ENCODE measurements around the gene ANKIB1. TPM values are rescaled to one million over a fixed set of nuclear protein-coding genes. Genes with fewer than 3 reads are reported as not detected.

ANKIB1 gene
- total RNA-seq, 1 donor from 2014 or later: 52.1 TPM

DNA sequence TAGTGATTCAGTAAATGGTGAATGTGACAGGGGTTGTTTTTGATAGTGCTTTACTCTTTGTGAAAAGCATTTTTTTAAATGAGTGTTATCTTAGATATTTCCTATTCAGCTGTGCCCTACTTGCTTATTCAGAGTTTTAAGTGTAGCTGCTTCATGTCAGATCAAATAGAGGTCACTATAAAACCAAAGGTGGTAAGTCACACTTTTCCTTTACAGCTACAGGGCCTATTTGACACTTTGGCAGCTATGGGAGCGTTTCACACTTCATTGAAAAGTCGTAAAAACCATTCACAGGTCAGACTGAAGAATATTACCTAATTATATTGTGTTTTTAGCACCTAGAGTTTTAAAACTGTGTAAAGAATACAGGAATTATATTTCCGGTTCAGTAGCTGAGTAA is 67.3 kb downstream of the ANKIB1 start:
- Histone ChIP-seq H2AFZ (replicated peaks) (no peak overlapping the region), H3K27me3 (no peaks in the 10 kb centered on the region), H4K20me1 (ENCODE audit: low read depth) (no peaks in the 10 kb centered on the region), H3K9ac (no peak overlapping the region), H3K4me1 (peaks cover 4% of the 10 kb centered on the region), H3F3A (ENCODE audit: low read depth) (no peaks in the 10 kb centered on the region), H3K36me3 (no peaks in the 10 kb centered on the region), H3K9me3 (ENCODE audit: low read depth) (no peaks in the 10 kb centered on the region), H3K4me2 (no peak overlapping the region), H3K79me2 (ENCODE audit: low read depth) (no peaks in the 10 kb centered on the region), H3K4me3 (no peak overlapping the region), H3K27ac (no peak overlapping the region)
- DNase-seq (ENCODE audit: low spot score): no peak
- no peak for TF ChIP-seq EZH2 (IDR thresholded peaks at IDR 0.05)
- no peak for TF ChIP-seq EZH2phosphoT487 (IDR thresholded peaks at IDR 0.05)
- TF ChIP-seq, protein P1, sequence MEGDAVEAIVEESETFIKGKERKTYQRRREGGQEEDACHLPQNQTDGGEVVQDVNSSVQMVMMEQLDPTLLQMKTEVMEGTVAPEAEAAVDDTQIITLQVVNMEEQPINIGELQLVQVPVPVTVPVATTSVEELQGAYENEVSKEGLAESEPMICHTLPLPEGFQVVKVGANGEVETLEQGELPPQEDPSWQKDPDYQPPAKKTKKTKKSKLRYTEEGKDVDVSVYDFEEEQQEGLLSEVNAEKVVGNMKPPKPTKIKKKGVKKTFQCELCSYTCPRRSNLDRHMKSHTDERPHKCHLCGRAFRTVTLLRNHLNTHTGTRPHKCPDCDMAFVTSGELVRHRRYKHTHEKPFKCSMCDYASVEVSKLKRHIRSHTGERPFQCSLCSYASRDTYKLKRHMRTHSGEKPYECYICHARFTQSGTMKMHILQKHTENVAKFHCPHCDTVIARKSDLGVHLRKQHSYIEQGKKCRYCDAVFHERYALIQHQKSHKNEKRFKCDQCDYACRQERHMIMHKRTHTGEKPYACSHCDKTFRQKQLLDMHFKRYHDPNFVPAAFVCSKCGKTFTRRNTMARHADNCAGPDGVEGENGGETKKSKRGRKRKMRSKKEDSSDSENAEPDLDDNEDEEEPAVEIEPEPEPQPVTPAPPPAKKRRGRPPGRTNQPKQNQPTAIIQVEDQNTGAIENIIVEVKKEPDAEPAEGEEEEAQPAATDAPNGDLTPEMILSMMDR (IDR thresholded peaks at IDR 0.05): no peak
- H3K4me3 Mint-ChIP-seq: no peak overlapping the region
- H3K9me3 Mint-ChIP-seq: no peaks in the 10 kb centered on the region
- H3K36me3 Mint-ChIP-seq: peaks cover 3% of the 10 kb centered on the region
- no peaks in the 10 kb centered on the region for H3K4me1 Mint-ChIP-seq
- no peak overlapping the region for H3K27ac Mint-ChIP-seq
- H3K27me3 Mint-ChIP-seq (ENCODE audit: insufficient read depth, low read depth): no peaks in the 10 kb centered on the region

DNA sequence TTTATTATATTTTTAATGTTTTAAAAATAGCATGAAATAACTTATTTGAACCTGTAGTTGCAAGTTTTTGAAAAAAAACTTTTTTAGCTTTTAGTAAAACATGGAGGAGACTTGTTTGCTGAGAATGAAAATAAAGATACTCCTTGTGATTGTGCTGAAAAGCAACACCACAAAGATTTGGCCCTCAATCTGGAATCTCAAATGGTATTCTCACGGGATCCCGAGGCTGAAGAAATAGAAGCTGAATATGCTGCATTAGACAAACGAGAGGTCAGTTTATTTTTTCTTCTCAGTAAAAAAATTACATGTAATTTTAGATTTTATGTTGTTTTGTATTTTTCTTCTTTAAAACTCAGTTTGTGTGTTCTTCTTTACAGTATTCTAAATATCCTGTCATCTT is 73.5 kb downstream of the ANKIB1 start:
- Histone ChIP-seq H3K27me3 (no peaks in the 10 kb centered on the region), H3K79me2 (ENCODE audit: low read depth) (no peaks in the 10 kb centered on the region), H4K20me1 (ENCODE audit: low read depth) (no peaks in the 10 kb centered on the region), H3K4me3 (no peak overlapping the region), H3K9me3 (ENCODE audit: low read depth) (no peaks in the 10 kb centered on the region), H2AFZ (replicated peaks) (no peak overlapping the region), H3F3A (ENCODE audit: low read depth) (no peaks in the 10 kb centered on the region), H3K27ac (no peak overlapping the region), H3K9ac (no peak overlapping the region), H3K36me3 (no peaks in the 10 kb centered on the region), H3K4me1 (peaks cover 4% of the 10 kb centered on the region), H3K4me2 (no peak overlapping the region)
- Mint-ChIP-seq H3K27me3 (ENCODE audit: insufficient read depth, low read depth) (no peaks in the 10 kb centered on the region), H3K9me3 (no peaks in the 10 kb centered on the region), H3K4me1 (no peaks in the 10 kb centered on the region), H3K27ac (no peak overlapping the region), H3K36me3 (peaks cover 7% of the 10 kb centered on the region), H3K4me3 (no peak overlapping the region)
- TF ChIP-seq EZH2phosphoT487 (IDR thresholded peaks at IDR 0.05): no peak
- TF ChIP-seq, protein P1 (IDR thresholded peaks at IDR 0.05): no peak
- TF ChIP-seq EZH2 (IDR thresholded peaks at IDR 0.05): no peak
- no peak for DNase-seq (ENCODE audit: low spot score)

DNA sequence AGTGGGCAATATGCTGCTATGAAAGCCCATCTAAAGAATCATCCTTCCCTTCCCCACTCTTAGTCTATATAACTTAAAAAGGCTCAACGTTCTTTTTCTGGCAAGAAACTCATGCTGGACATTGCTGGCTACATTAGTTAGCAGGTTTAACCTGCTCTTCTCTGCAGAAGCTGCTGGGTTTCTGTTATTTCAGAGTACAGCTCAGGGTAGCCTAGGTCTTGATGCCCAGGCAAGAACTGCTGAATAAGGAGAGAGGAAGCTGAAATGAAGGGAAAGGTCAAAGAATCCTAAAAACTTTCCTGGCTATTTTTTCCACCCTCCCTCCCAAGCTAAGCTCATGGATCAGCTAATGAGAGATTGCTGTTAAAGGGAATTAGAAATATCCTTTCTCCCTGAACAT is 79.4 kb downstream of the ANKIB1 start:
- no peak overlapping the region for H3K27ac Mint-ChIP-seq
- peaks cover 8% of the 10 kb centered on the region for H3K36me3 Mint-ChIP-seq
- peaks cover 8% of the 10 kb centered on the region for H3K36me3 ChIP-seq
- no peak overlapping the region for H3K9ac ChIP-seq
- TF ChIP-seq EZH2phosphoT487 (IDR thresholded peaks at IDR 0.05) (no peak), EZH2 (IDR thresholded peaks at IDR 0.05) (no peak)
- TF ChIP-seq, protein P1 (IDR thresholded peaks at IDR 0.05): no peak
- no peaks in the 10 kb centered on the region for H3K79me2 ChIP-seq (ENCODE audit: low read depth)
- DNase-seq (ENCODE audit: low spot score): no peak
- no peaks in the 10 kb centered on the region for H3K4me1 ChIP-seq
- no peaks in the 10 kb centered on the region for H3K27me3 Mint-ChIP-seq (ENCODE audit: insufficient read depth, low read depth)
- H3K27ac ChIP-seq: no peak overlapping the region
- H2AFZ ChIP-seq (replicated peaks): no peak overlapping the region
- no peaks in the 10 kb centered on the region for H3K27me3 ChIP-seq
- H4K20me1 ChIP-seq (ENCODE audit: low read depth): no peaks in the 10 kb centered on the region
- H3F3A ChIP-seq (ENCODE audit: low read depth): no peaks in the 10 kb centered on the region
- H3K9me3 ChIP-seq (ENCODE audit: low read depth): no peaks in the 10 kb centered on the region
- no peak overlapping the region for H3K4me2 ChIP-seq
- H3K4me3 ChIP-seq: no peak overlapping the region
- no peaks in the 10 kb centered on the region for H3K9me3 Mint-ChIP-seq
- H3K4me3 Mint-ChIP-seq: no peak overlapping the region
- no peaks in the 10 kb centered on the region for H3K4me1 Mint-ChIP-seq

All from neural progenitor cell (in vitro differentiated cells).